ENCODE measurements around the gene NUP62CL.

GRCh38 chrX:107205770-107206696 lies at the start of gene NUP62CL, which contains the start of gene DNAAF6:
- no peak for TF ChIP-seq EZH2 (IDR thresholded peaks at IDR 0.05)
- TF ChIP-seq POLR2AphosphoS5 (IDR thresholded peaks at IDR 0.05; ENCODE audit: borderline replicate concordance, low read depth, low read length) = no peak
- TF ChIP-seq FOXP2 (optimal IDR thresholded peaks at IDR 0.05; ENCODE audit: control extremely low read depth, extremely low read length, insufficient read depth) = no peak

Measured in SK-N-MC (cell line).